ENCODE results near the gene OR56B1. TPM values are rescaled to one million over a fixed set of nuclear protein-coding genes. Genes with fewer than 3 reads are reported as not detected.
"Not testable (repeated sequence)": the region's sequence is repeated elsewhere in the genome, so short reads cannot be mapped to it uniquely, and the experiment has no call there.

The OR56B1 gene
- not detected for polyA plus RNA-seq (ENCODE audit: insufficient read length)

GRCh38 chr11:5736396-5736795 is at the start of gene OR56B1:
Gene OR56B1 (plus strand): TSS chr11:5736448. CDS start chr11:5736517, 69 bp downstream.
- DNase-seq = no peak

GRCh38 chr11:5688482-5688881 is 47.8 kb upstream of the OR56B1 start:
- no peak for DNase-seq

GRCh38 chr11:5689551-5689983 is 46.7 kb upstream of the OR56B1 start, which contains the start of gene TRIM22:
Gene TRIM22 (plus strand): TSS chr11:5689790. CDS start chr11:5696233, 6,443 bp downstream.
- peak; percentile 63 for DNase-seq

GRCh38 chr11:5690216-5690615 is 46.0 kb upstream of the OR56B1 start:
- peak; percentile 8 for DNase-seq

- DNase-seq = no peak
These were observed 45.5 kb upstream of the OR56B1 start for GRCh38 chr11:5690736-5691135.

GRCh38 chr11:5691238-5691963 is 44.8 kb upstream of the OR56B1 start:
- DNase-seq = not testable (repeated sequence)

- DNase-seq = no peak
These were observed 44.3 kb upstream of the OR56B1 start for GRCh38 chr11:5691964-5692361.

GRCh38 chr11:5694642-5695041 is 41.6 kb upstream of the OR56B1 start:
- DNase-seq = no peak

GRCh38 chr11:5695580-5695979 is 40.7 kb upstream of the OR56B1 start:
- DNase-seq = no peak

- DNase-seq = no peak
These were observed 40.0 kb upstream of the OR56B1 start for GRCh38 chr11:5696210-5696609.

- no peak for DNase-seq
These were observed 38.0 kb upstream of the OR56B1 start for GRCh38 chr11:5698281-5698680.

GRCh38 chr11:5700421-5701054 is 35.7 kb upstream of the OR56B1 start:
- no peak for DNase-seq

- no peak for DNase-seq
These were observed 35.1 kb upstream of the OR56B1 start for GRCh38 chr11:5701055-5701577.

GRCh38 chr11:5703741-5704536 is 32.3 kb upstream of the OR56B1 start:
- no peak for DNase-seq

GRCh38 chr11:5705688-5706087 is 30.6 kb upstream of the OR56B1 start:
- DNase-seq = no peak

- DNase-seq = no peak
These were observed 23.7 kb upstream of the OR56B1 start for GRCh38 chr11:5712507-5712906.

GRCh38 chr11:5713695-5714094 is 22.6 kb upstream of the OR56B1 start:
- no peak for DNase-seq

- DNase-seq = not testable (repeated sequence)
These were observed 19.7 kb upstream of the OR56B1 start for GRCh38 chr11:5716518-5716917.

GRCh38 chr11:5719703-5720495 is 16.3 kb upstream of the OR56B1 start:
- no peak for DNase-seq

GRCh38 chr11:5722622-5723021 is 13.6 kb upstream of the OR56B1 start:
- DNase-seq = no peak

- no peak for DNase-seq
These were observed 9.9 kb upstream of the OR56B1 start for GRCh38 chr11:5726351-5726750.

- DNase-seq = no peak
These were observed 8.6 kb upstream of the OR56B1 start for GRCh38 chr11:5727691-5728090.
